Measurements from ENCODE around the gene MED10.

MED10 gene, protein sequence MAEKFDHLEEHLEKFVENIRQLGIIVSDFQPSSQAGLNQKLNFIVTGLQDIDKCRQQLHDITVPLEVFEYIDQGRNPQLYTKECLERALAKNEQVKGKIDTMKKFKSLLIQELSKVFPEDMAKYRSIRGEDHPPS

DNA sequence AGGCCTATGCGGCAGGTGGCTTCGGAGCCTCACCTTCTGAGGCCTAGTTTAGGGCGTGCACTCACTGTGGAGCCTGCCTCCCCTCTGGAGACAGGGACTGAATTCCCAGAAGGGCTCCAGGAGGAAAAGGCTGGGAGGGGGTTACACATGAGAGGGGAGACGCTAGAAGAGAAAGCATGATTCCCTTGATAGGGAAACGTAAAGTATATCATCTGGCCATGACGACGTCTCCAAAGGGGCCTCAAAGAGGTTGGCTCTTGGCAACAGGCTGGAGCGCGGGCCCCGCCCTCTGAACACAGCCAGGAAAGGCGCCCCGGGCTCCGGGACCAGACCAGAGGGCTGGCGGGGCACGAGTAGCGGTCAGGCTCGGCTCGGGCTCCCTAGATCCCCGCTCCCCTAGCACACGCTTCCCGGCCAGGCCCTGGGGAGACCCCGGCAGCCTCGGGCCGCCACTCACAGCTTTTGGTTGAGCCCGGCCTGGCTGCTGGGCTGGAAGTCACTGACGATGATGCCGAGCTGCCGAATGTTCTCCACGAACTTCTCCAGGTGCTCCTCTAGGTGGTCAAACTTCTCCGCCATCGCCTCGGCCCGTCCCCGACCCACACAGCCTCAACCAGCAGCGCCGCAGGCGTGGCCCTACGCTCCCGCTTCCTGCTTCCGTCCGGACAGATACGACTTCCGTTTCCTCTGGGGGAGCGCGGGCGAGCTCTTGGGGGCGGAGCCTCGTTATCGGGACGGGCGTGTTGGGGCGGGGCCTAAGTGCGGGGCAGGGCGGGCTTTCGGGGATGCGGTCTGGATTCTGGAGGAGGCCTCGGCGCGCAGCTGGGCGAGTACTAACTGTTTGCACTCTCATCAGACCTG lies at the start of gene MED10:
MED10 (minus strand) TSS at position 643 of the 861 bp plus-strand sequence; CDS start at position 579, 64 bp downstream.
- DNase-seq (ENCODE audit: low spot score) = peak; percentile 98

DNA sequence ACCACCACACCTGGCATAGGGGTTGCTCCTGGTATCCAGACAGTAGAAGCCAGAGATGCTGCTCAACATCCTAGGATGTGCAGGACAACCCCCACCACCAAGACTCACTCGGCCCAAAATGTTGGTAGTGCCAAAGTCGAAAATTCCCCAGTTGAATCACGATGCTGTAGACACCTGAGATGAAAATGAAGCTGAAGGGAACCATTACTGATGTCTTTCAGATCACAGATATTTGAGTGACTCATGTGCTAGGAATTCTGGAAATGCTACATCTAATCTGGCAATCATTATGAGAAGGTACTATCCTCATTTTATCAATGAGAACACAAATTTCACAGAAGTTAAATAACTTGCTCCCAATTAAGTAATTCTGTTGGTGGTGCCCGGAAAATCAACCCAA lies 49.3 kb upstream of the MED10 start:
- no peak for DNase-seq (ENCODE audit: low spot score)

GRCh38 chr5:6424700-6425099 lies 46.4 kb upstream of the MED10 start:
- DNase-seq (ENCODE audit: low spot score) = no peak

GRCh38 chr5:6424110-6424659 lies 45.8 kb upstream of the MED10 start:
- no peak for DNase-seq (ENCODE audit: low spot score)

- no peak for DNase-seq (ENCODE audit: low spot score)
These were observed 45.2 kb upstream of the MED10 start for GRCh38 chr5:6423327-6424109.

- no peak for DNase-seq (ENCODE audit: low spot score)
These were observed 41.0 kb upstream of the MED10 start for GRCh38 chr5:6419340-6419852.

GRCh38 chr5:6418679-6419276 lies 40.4 kb upstream of the MED10 start:
- no peak for DNase-seq (ENCODE audit: low spot score)

DNA sequence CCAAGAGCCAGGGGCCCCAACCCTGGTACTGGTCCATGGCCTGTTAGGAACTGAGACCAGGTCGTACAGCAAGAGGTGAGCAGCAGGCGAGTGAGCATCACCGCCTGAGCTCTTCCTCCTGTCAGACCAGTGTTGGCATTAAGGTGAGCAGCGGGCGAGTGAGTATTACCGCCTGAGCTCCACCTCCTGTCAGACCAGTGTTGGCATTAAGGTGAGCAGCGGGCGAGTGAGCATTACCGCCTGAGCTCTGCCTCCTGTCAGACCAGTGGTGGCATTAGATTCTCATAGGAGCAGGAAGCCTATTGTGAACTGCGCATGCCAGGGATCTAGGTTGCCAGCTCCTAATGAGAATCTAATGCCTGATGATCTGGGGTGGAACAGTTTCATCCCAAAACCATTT lies 39.3 kb upstream of the MED10 start:
- DNase-seq (ENCODE audit: low spot score) = no peak

DNA sequence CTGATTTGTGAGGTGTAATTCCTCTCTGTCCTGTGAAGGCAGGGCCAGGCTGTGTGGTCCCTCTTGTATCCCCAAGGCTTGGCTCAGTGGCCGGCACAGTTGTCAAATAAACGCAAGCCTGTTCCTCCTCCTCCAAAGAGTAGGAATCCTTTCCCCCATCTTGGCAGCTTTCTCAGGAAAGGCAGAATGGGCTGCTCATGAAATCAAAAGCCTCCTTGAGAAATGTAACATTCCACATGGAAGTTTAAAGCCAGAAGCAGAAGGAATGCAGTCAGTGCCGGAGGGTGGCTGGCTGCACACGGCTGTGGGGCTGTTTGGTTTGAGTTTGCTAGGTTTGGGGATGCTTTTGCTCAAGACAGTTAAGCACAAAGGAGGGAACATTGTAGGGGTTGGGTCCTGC lies 34.5 kb upstream of the MED10 start:
- no peak for DNase-seq (ENCODE audit: low spot score)

- DNase-seq (ENCODE audit: low spot score) = no peak
These were observed 32.8 kb upstream of the MED10 start for GRCh38 chr5:6411141-6411540.

DNA sequence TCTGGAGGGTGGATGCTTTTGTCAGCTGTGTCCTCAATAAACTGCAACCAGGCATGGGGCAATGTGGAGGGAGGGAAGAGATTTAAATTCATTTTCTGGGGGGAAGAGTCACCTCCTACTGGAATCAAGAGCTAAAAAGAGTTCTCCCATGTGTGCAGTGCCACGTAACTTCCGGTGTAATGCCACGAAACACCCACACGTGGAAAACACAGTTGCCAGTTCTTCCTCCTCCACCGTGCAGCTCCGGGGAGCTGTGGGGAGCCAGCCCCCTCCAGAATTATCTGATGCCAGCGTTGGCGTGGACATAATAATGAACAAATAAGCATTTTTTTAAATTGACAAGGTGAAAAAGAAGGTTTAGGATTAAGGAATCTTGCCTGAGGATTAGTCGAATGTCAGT lies 32.1 kb upstream of the MED10 start:
- DNase-seq (ENCODE audit: low spot score) = no peak

DNA sequence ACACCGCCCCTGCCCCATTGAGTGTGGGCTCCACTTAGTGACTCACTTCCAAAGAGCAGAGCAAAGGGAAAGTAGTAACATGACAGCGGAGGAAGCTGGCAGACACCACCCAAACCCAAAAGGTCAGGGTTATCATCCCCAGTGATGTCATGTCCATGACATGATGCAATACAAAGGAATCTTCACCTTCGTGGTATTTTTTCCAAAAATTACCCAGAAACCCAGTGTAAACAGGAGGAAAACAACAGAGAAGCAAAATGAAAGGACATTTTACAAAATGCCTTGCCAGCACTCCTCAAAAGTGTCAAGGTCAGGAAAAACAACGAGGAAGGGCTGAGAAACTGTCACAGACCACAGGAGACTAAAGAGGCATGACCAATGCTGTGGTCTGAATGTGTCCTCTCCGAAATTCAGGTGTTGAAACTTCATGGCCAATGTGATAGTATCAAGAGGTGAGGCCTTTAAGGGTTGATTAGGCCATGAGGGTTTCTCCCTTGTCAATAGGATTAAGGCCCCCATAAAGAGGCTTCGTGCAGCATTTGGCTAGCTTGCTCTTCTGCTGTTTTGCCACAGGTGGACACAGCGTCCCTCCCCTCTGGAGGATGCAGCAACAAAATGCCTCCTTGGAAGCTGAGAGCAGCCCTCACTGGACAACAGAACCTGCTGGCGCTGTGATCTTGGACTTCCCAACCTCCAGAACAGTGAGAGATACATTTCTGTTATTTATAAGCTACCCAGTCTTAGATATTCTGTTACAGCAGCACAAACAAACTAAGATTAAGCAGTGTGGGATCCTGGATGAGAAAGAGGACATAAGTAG lies 30.5 kb upstream of the MED10 start:
- DNase-seq (ENCODE audit: low spot score) = no peak

GRCh38 chr5:6408260-6408596 lies 29.9 kb upstream of the MED10 start:
- DNase-seq (ENCODE audit: low spot score) = no peak

DNA sequence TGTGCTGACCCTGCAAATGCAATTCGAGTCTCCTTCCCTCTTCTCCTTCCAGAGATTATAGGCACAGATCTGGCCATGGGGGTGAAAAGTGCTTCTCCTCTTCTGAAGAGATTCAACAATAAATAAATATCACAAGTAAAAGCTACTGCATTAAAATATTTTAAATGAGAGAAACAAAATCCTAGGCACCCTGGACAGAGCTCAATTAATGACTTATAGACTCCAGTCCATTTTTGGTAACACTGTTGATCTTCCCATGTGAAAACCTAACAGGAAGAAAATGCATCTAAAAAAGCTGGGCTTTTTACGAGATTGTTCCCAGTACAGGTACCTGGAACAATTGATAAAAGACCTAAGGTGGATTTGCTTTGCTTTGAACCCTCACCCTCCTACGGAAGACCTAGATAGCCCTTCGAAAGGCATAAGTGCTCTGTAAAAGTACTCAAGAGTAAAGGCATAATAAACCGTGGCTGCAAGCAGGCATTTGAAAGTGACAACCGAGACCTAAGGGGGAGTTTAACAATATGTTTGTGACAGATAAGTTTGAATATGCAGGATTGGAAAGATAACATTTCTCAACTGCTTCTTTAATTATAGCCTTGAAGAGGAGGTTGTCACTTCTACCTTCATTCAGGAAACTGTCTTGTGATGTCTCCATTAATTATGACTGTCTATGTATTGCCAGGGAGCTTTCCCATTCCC lies 29.4 kb upstream of the MED10 start:
- DNase-seq (ENCODE audit: low spot score) = no peak

- no peak for DNase-seq (ENCODE audit: low spot score)
These were observed 27.2 kb upstream of the MED10 start for GRCh38 chr5:6405591-6405990.

- no peak for DNase-seq (ENCODE audit: low spot score)
These were observed 25.8 kb upstream of the MED10 start for GRCh38 chr5:6404129-6404528.

DNA sequence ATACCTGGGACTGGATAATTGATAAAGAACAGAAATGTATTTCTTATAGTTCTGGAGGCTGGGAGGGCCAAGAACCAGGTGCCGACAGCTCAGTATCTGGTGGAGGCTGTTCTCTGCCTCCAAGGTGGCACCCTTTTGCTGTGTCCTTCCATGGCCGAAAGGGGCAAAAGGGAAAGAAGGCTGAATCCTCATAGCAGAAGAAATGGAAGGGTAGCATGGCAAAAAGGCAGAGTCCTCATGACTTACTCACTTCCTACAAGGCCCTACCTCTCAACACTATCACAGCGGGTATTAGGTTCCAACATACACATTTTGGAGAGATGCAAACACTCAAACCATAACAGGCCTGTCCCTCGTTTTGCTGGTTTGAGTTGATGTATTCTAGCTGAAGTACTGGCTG lies 25.1 kb upstream of the MED10 start:
- no peak for DNase-seq (ENCODE audit: low spot score)

GRCh38 chr5:6402939-6403338 lies 24.6 kb upstream of the MED10 start:
- no peak for DNase-seq (ENCODE audit: low spot score)

- no peak for DNase-seq (ENCODE audit: low spot score)
These were observed 23.1 kb upstream of the MED10 start for GRCh38 chr5:6401410-6401809.
